ENCODE results near the gene PBOV1. TPM values are rescaled to one million over a fixed set of nuclear protein-coding genes. Genes with fewer than 3 reads are reported as not detected.

PBOV1 gene
- total RNA-seq, 2 donors from 2014 or later: not detected

- no peak for DNase-seq (ENCODE audit: low spot score)
- Histone ChIP-seq H3K27ac (no peak overlapping the region), H3K9me3 (no peaks in the 10 kb centered on the region), H3K4me1 (replicated peaks) (peaks cover 5% of the 10 kb centered on the region), H3K27me3 (replicated peaks; ENCODE audit: insufficient read depth) (no peaks in the 10 kb centered on the region), H3K36me3 (no peaks in the 10 kb centered on the region), H3K4me3 (no peak overlapping the region)
- WGBS: 91% methylated on average over 2 of the region's 2 CpGs
- intact Hi-C loops (cut with DNase I): no loop called here
- TF ChIP-seq, protein P1, sequence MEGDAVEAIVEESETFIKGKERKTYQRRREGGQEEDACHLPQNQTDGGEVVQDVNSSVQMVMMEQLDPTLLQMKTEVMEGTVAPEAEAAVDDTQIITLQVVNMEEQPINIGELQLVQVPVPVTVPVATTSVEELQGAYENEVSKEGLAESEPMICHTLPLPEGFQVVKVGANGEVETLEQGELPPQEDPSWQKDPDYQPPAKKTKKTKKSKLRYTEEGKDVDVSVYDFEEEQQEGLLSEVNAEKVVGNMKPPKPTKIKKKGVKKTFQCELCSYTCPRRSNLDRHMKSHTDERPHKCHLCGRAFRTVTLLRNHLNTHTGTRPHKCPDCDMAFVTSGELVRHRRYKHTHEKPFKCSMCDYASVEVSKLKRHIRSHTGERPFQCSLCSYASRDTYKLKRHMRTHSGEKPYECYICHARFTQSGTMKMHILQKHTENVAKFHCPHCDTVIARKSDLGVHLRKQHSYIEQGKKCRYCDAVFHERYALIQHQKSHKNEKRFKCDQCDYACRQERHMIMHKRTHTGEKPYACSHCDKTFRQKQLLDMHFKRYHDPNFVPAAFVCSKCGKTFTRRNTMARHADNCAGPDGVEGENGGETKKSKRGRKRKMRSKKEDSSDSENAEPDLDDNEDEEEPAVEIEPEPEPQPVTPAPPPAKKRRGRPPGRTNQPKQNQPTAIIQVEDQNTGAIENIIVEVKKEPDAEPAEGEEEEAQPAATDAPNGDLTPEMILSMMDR (IDR thresholded peaks at IDR 0.05): no peak
- no peak for TF ChIP-seq POLR2AphosphoS5 (IDR thresholded peaks at IDR 0.05)
- TF ChIP-seq POLR2A (IDR thresholded peaks at IDR 0.05): no peak
These were observed 7.2 kb downstream of the PBOV1 start for GRCh38 chr6:138211048-138211581.

DNA sequence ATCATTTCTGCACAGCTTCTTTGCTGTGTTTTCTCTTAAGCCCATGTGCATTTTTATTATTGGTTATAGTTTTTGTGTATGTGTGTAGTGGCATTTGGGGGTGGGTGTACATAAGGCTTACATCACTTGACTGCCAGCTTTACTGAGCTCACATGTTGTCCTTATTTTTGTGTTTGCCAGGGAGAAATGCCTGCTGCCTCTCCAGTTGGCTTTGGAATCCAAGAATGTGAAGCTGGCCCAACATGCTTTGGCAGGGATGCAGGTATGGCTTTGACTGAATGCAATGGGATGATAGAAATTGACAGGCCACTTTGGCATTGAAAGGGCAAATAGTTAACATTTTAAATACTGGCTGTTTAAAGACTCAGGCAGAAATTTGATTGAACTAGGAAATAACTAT, 11.4 kb downstream of the PBOV1 start:
- Histone ChIP-seq H3K27ac (no peak overlapping the region), H3K4me3 (no peak overlapping the region), H3K9me3 (no peaks in the 10 kb centered on the region), H3K36me3 (no peaks in the 10 kb centered on the region), H3K27me3 (replicated peaks; ENCODE audit: insufficient read depth) (no peaks in the 10 kb centered on the region), H3K4me1 (replicated peaks) (no peaks in the 10 kb centered on the region)
- no peak for DNase-seq (ENCODE audit: low spot score)
- TF ChIP-seq, protein P1 (IDR thresholded peaks at IDR 0.05): no peak
- no peak for TF ChIP-seq POLR2A (IDR thresholded peaks at IDR 0.05)
- TF ChIP-seq POLR2AphosphoS5 (IDR thresholded peaks at IDR 0.05): no peak
- intact Hi-C loops (cut with DNase I): no loop called here

DNA sequence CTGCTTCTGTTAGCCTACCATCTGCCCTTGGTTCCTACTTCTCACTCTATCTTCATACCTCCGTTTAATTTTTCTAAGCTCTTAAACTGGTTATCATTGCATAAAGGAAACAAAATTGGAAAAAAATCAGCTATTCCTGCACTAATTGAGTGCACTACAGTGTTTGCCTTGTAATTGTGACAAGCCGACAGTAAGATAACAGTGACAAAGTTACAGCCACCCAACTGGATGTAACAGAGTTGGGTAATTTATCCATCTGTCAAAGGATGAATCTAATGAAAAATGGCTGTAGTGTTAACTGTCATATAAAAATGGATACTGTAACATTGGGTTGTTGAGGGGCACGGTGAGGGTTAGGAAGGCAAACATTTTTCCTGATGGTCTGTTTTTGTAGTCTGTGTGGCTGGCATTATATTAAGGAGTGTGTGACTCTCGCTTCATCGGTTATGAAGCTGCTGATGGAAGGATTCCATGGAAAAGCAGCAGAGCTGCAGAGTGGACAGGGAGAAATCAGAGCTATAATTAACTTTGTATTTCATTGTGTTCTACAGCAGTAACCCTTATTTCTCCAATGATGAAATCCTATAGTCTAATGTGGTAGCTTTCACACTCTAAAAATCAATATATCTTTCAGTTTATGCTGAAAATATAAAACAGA, 12.7 kb downstream of the PBOV1 start:
- no peak overlapping the region for H3K27ac ChIP-seq
- H3K27me3 ChIP-seq (replicated peaks; ENCODE audit: insufficient read depth): no peaks in the 10 kb centered on the region
- H3K9me3 ChIP-seq: no peaks in the 10 kb centered on the region
- WGBS: 43% methylated on average over 5 of the region's 5 CpGs
- DNase-seq (ENCODE audit: low spot score): no peak
- TF ChIP-seq POLR2A (IDR thresholded peaks at IDR 0.05) (no peak), POLR2AphosphoS5 (IDR thresholded peaks at IDR 0.05) (no peak)
- TF ChIP-seq, protein P1 (IDR thresholded peaks at IDR 0.05): no peak
- no peaks in the 10 kb centered on the region for H3K4me1 ChIP-seq (replicated peaks)
- H3K36me3 ChIP-seq: no peaks in the 10 kb centered on the region
- intact Hi-C loops (cut with DNase I): no loop called here
- no peak overlapping the region for H3K4me3 ChIP-seq

GRCh38 chr6:138204792-138205384, 13.4 kb downstream of the PBOV1 start:
- no peaks in the 10 kb centered on the region for H3K36me3 ChIP-seq
- intact Hi-C loops (cut with DNase I): no loop called here
- DNase-seq (ENCODE audit: low spot score): no peak
- no peak overlapping the region for H3K4me3 ChIP-seq
- H3K9me3 ChIP-seq: no peaks in the 10 kb centered on the region
- no peaks in the 10 kb centered on the region for H3K4me1 ChIP-seq (replicated peaks)
- 91% methylated on average over 4 of the region's 4 CpGs for WGBS
- TF ChIP-seq POLR2AphosphoS5 (IDR thresholded peaks at IDR 0.05) (no peak), POLR2A (IDR thresholded peaks at IDR 0.05) (no peak)
- TF ChIP-seq, protein P1 (IDR thresholded peaks at IDR 0.05): no peak
- H3K27ac ChIP-seq: no peak overlapping the region
- H3K27me3 ChIP-seq (replicated peaks; ENCODE audit: insufficient read depth): no peaks in the 10 kb centered on the region

DNA sequence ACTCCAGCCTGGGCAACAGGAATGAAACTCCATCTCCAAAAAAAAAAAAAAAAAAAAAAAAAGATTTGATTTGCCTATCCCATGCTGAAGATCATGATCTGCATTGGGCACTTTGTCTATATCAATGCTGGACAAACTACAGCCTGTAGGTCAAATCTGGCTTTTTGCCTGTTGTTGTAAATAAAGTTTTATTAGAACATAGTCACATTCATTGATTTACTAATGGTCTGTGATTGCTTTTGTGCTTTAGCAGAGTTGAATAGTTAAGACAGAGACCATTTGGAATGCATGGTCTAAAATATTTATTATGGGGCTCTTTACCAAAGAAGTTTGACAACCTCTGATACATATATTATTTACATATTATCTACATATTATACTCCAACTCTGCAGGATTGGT, 14.0 kb downstream of the PBOV1 start:
- intact Hi-C loops (cut with DNase I): no loop called here

More for the DNA sequence above, 14.0 kb downstream of the PBOV1 start:
- Histone ChIP-seq H3K27ac (no peak overlapping the region), H3K36me3 (no peaks in the 10 kb centered on the region), H3K4me3 (no peak overlapping the region), H3K27me3 (replicated peaks; ENCODE audit: insufficient read depth) (no peaks in the 10 kb centered on the region), H3K9me3 (no peaks in the 10 kb centered on the region), H3K4me1 (replicated peaks) (no peaks in the 10 kb centered on the region)
- TF ChIP-seq, protein P1 (IDR thresholded peaks at IDR 0.05): no peak
- no peak for TF ChIP-seq POLR2A (IDR thresholded peaks at IDR 0.05)
- no peak for DNase-seq (ENCODE audit: low spot score)

Measured in prostate gland (tissue), 2 donors.